GM18505 (cell line): ENCODE results near the gene SGIP1.
"Not testable (repeated sequence)": the region's sequence is repeated elsewhere in the genome, so short reads cannot be mapped to it uniquely, and the experiment has no call there.

Experiments
- ATAC-seq: cut with Tn5 transposase; IDR thresholded peaks from one replicate; pipeline ENCODE4 v1.9.1; 2021; ENCODE audit not compliant: unreplicated experiment
- POLR2A ChIP-seq: IDR thresholded peaks from 4 replicates; pipeline ENCODE4 v1.6.1; 2011; ENCODE audit warnings: borderline replicate concordance; ENCODE audit not compliant: insufficient read depth, insufficient read length; ENCODE audit errors: extremely low read depth

The SGIP1 gene

GRCh38 chr1:66583021-66583420 is 49.1 kb downstream of the SGIP1 start:
- no peak for TF ChIP-seq POLR2A
- no peak for ATAC-seq

- TF ChIP-seq POLR2A = no peak
- no peak for ATAC-seq
Measured at GRCh38 chr1:66585002-66585401, 51.0 kb downstream of the SGIP1 start.

GRCh38 chr1:66589326-66589725 is 55.4 kb downstream of the SGIP1 start:
- no peak for ATAC-seq
- no peak for TF ChIP-seq POLR2A

- not testable (repeated sequence) for ATAC-seq
Measured at GRCh38 chr1:66592106-66592507, 58.2 kb downstream of the SGIP1 start.

- no peak for TF ChIP-seq POLR2A
- no peak for ATAC-seq
Measured at GRCh38 chr1:66596191-66596590, 62.2 kb downstream of the SGIP1 start.

- TF ChIP-seq POLR2A = no peak
- ATAC-seq = no peak
Measured at GRCh38 chr1:66597500-66597899, 63.5 kb downstream of the SGIP1 start.

GRCh38 chr1:66598670-66599069 is 64.7 kb downstream of the SGIP1 start:
- ATAC-seq = no peak
- no peak for TF ChIP-seq POLR2A

- no peak for TF ChIP-seq POLR2A
- no peak for ATAC-seq
Measured at GRCh38 chr1:66599346-66599745, 65.4 kb downstream of the SGIP1 start.

GRCh38 chr1:66599899-66600737 is 66.2 kb downstream of the SGIP1 start:
- no peak for ATAC-seq

GRCh38 chr1:66605419-66605997 is 71.6 kb downstream of the SGIP1 start:
- no peak for ATAC-seq
- no peak for TF ChIP-seq POLR2A

More at GRCh38 chr1:66599899-66600737, 66.2 kb downstream of the SGIP1 start:
- TF ChIP-seq POLR2A = no peak

- TF ChIP-seq POLR2A = no peak
- ATAC-seq = no peak
Measured at GRCh38 chr1:66606362-66607065, 72.6 kb downstream of the SGIP1 start.

GRCh38 chr1:66607458-66607857 is 73.5 kb downstream of the SGIP1 start:
- no peak for TF ChIP-seq POLR2A
- ATAC-seq = no peak

- TF ChIP-seq POLR2A = no peak
Measured at GRCh38 chr1:66613187-66613586, 79.2 kb downstream of the SGIP1 start.

More at GRCh38 chr1:66613187-66613586, 79.2 kb downstream of the SGIP1 start:
- no peak for ATAC-seq
